Mesenchymal stem cell (in vitro differentiated cells and primary cell): Measurements from ENCODE around the gene ZFP36L1.
A peak's percentile ranks its signal among the peaks of the same experiment; 100 is the strongest.

Source experiments
- DNase-seq: peaks from one replicate; pipeline ENCODE4 v3.0.0-alpha.2; 2013
- H2AFZ ChIP-seq: one replicate; pipeline ENCODE4 v1.6.1; 2013; ENCODE audit warnings: low read depth, mild to moderate bottlenecking, control low read depth, inconsistent platforms, low read length, moderate library complexity
- H2AK5ac ChIP-seq: 2 replicates; pipeline ENCODE4 v1.6.1; 2013; ENCODE audit warnings: low read length, moderate library complexity, mild to moderate bottlenecking, inconsistent platforms; ENCODE audit not compliant: severe bottlenecking
- H2BK120ac ChIP-seq: one replicate; pipeline ENCODE4 v1.6.1; 2013; ENCODE audit warnings: low read depth, mild to moderate bottlenecking, inconsistent platforms, low read length, moderate library complexity
- H2BK12ac ChIP-seq, 2 experiments: one replicate each; pipeline ENCODE4 v1.6.1; 2013; ENCODE audit warnings: inconsistent platforms in 2 of 2, low read length in 2 of 2, mild to moderate bottlenecking in 2 of 2, moderate library complexity in 2 of 2, control low read depth in 1 of 2
- H2BK15ac ChIP-seq: one replicate; pipeline ENCODE4 v1.6.1; 2013; ENCODE audit warnings: mild to moderate bottlenecking, low read depth, inconsistent platforms; ENCODE audit not compliant: poor library complexity, severe bottlenecking
- H2BK5ac ChIP-seq: 2 replicates; pipeline ENCODE4 v1.6.1; 2013; ENCODE audit warnings: low read depth, mild to moderate bottlenecking, low read length, control low read depth, inconsistent platforms; ENCODE audit not compliant: poor library complexity, severe bottlenecking
- H3K14ac ChIP-seq, 2 experiments: one replicate each; pipeline ENCODE4 v1.6.1; 2013; ENCODE audit warnings: inconsistent platforms in 2 of 2, low read length in 2 of 2, control low read depth in 1 of 2, mild to moderate bottlenecking in 1 of 2, moderate library complexity in 1 of 2
- H3K18ac ChIP-seq, 2 experiments: one replicate each; pipeline ENCODE4 v1.6.1; 2013; ENCODE audit warnings: inconsistent platforms in 2 of 2, low read length in 2 of 2, control low read depth in 1 of 2, low read depth in 1 of 2, mild to moderate bottlenecking in 1 of 2
- H3K23ac ChIP-seq, 2 experiments: one replicate each; pipeline ENCODE4 v1.6.1; 2013; ENCODE audit warnings: inconsistent platforms in 2 of 2, low read length in 2 of 2, mild to moderate bottlenecking in 2 of 2, moderate library complexity in 2 of 2, control low read depth in 1 of 2
- H3K27ac ChIP-seq: 2 replicates; pipeline ENCODE4 v1.5.1; 2013; ENCODE audit warnings: mild to moderate bottlenecking, moderate library complexity, low read length, control low read depth, inconsistent platforms; ENCODE audit not compliant: poor library complexity, severe bottlenecking
- H3K27me3 ChIP-seq, 2 experiments: 2 replicates each; pipeline versions ENCODE4 v1.6.1 to v1.7.0; 2013; ENCODE audit warnings: low read length in 2 of 2, mild to moderate bottlenecking in 2 of 2, moderate library complexity in 2 of 2, control low read depth in 1 of 2, inconsistent platforms in 1 of 2; ENCODE audit not compliant: control insufficient read depth in 1 of 2, insufficient read depth in 1 of 2
- H3K36me3 ChIP-seq, 2 experiments: 2 replicates each; pipeline versions ENCODE4 v1.6.1 to v1.7.0; 2013; ENCODE audit warnings: low read length in 2 of 2, control low read depth in 1 of 2, inconsistent platforms in 1 of 2, low read depth in 1 of 2, mild to moderate bottlenecking in 1 of 2; ENCODE audit not compliant: insufficient read depth in 2 of 2, control insufficient read depth in 1 of 2
- H3K4ac ChIP-seq, 2 experiments: one replicate each; pipeline ENCODE4 v1.6.1; 2013; ENCODE audit warnings: inconsistent platforms in 2 of 2, low read length in 2 of 2, mild to moderate bottlenecking in 2 of 2, moderate library complexity in 2 of 2, control low read depth in 1 of 2, low read depth in 1 of 2
- H3K4me1 ChIP-seq: 2 replicates; pipeline ENCODE4 v1.6.1; 2013; ENCODE audit warnings: low read depth, low read length, control low read depth; ENCODE audit not compliant: control insufficient read depth, insufficient read depth
- H3K4me2 ChIP-seq: 2 replicates; pipeline ENCODE4 v1.6.1; 2013; ENCODE audit warnings: low read length, mild to moderate bottlenecking, inconsistent platforms; ENCODE audit not compliant: poor library complexity, severe bottlenecking
- H3K4me3 ChIP-seq, 2 experiments: 2 replicates each; pipeline versions ENCODE4 v1.5.1 to v1.7.0; 2013; ENCODE audit warnings: low read length in 2 of 2, mild to moderate bottlenecking in 2 of 2, control low read depth in 1 of 2, low read depth in 1 of 2; ENCODE audit not compliant: insufficient read depth in 1 of 2
- H3K79me1 ChIP-seq: replicated peaks from 2 replicates; pipeline ENCODE4 v1.6.1; 2013; ENCODE audit warnings: mild to moderate bottlenecking, control low read depth, low read length, inconsistent platforms; ENCODE audit not compliant: poor library complexity, severe bottlenecking
- H3K9ac ChIP-seq: 2 replicates; pipeline ENCODE4 v1.7.0; 2013; ENCODE audit warnings: mild to moderate bottlenecking, low read length, moderate library complexity
- H3K9me3 ChIP-seq: 2 replicates; pipeline ENCODE4 v1.7.0; 2013; ENCODE audit warnings: mild to moderate bottlenecking, low read length; ENCODE audit not compliant: control insufficient read depth
- H4K8ac ChIP-seq: one replicate; pipeline ENCODE4 v1.6.1; 2013; ENCODE audit warnings: inconsistent platforms, mild to moderate bottlenecking, low read length, moderate library complexity
- H4K91ac ChIP-seq: one replicate; pipeline ENCODE4 v1.6.1; 2013; ENCODE audit warnings: mild to moderate bottlenecking, low read length, inconsistent platforms
- WGBS: methylation state at CpG from one replicate; pipeline ENCODE4 v1.1.7; 2013; ENCODE audit warnings: mixed read lengths; 5-methylcytosine and 5-hydroxymethylcytosine counted together

ZFP36L1 gene

DNA sequence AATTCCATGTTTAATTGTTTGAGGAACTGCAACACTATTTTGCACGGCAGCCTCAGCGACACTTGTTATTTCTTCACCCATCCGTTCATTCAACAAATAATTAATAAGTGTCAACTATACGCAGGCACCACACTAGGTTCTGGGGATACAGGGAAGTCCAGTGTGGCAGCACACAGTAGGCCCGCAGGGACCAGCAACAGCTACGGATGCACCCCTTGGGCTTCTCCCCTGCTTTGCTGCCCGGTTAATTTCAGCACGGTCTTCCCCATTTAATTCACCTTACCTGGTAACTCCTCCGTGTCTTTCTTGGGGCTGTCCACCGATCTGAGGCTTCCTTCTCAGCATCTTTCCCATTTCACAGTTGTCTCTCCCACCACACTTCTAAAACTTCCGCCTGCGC, 48.3 kb downstream of the ZFP36L1 start:
- WGBS, result 95% methylated on average over 12 of the region's 12 CpGs
- no peak for DNase-seq
- Histone ChIP-seq H3K9me3 (peaks cover 5% of the 10 kb centered on the region), H3K9ac (no peak overlapping the region), H3K36me3 (no peaks in the 10 kb centered on the region), H3K23ac (no peak overlapping the region), H3K4me1 (no peaks in the 10 kb centered on the region), H3K27ac (no peak overlapping the region), H2BK120ac (no peak overlapping the region), H2BK15ac (no peak overlapping the region), H2AK5ac (no peak overlapping the region), H3K4me3 (no peak overlapping the region), H3K79me1 (no peaks in the 10 kb centered on the region), H3K27me3 (peaks cover 0 to 4% of the 10 kb centered on the region in 2 experiments), H4K91ac (no peak overlapping the region), H3K14ac (no peak overlapping the region), H2BK12ac (no peak overlapping the region), H3K4me2 (no peak overlapping the region), H4K8ac (no peak overlapping the region), H3K4ac (no peak overlapping the region), H2AFZ (no peak overlapping the region), H3K18ac (no peak overlapping the region), H2BK5ac (no peak overlapping the region)

DNA sequence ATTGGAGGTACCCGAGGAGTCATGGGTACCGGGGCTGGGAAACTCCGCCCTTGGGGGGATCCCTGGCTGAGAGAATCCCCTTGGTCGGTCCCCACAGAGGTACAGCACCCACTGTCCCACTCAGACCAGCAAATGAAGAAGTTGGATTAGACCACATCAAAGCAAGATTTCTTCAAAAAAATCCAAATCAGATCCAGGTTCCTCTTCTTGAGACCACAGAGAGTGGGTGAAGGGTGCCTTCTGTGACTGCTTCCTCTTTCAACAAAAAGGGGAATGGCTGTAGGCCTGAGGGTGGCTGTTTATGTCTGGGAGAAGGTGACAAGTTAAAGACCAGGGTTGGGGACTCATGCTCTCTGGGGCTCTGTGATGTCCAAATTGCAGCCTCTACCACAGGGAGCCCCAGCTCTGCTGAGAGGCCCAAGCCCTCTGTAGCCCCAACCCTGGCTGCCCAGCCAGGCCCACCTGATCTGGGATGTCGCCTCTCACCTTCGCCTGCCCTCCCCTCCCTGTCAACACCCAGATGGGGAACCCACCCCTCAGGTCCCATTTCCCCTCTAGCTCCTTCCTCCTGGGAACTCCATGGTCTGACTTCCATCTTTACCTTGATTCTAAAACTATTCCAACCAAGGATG, 50.9 kb downstream of the ZFP36L1 start:
- peak overlapping the region in 1 of 2 experiments; percentile 20 for H3K4ac ChIP-seq
- H3K4me3 ChIP-seq, result no peak overlapping the region
- peak overlapping the region in 1 of 2 experiments; percentile 74 for H3K14ac ChIP-seq
- H2BK5ac ChIP-seq, result no peak overlapping the region
- H4K91ac ChIP-seq, result no peak overlapping the region
- H3K79me1 ChIP-seq, result no peaks in the 10 kb centered on the region
- 98% methylated on average over 6 of the region's 6 CpGs for WGBS
- H3K9ac ChIP-seq, result no peak overlapping the region
- no peak for DNase-seq
- H3K27ac ChIP-seq, result no peak overlapping the region
- H3K18ac ChIP-seq, result no peak overlapping the region
- H3K23ac ChIP-seq, result no peak overlapping the region
- H3K4me1 ChIP-seq, result no peaks in the 10 kb centered on the region
- no peak overlapping the region for H3K4me2 ChIP-seq
- H2AFZ ChIP-seq, result no peak overlapping the region
- H2BK12ac ChIP-seq, result no peak overlapping the region
- H2BK15ac ChIP-seq, result no peak overlapping the region
- peaks cover 0 to 4% of the 10 kb centered on the region in 2 experiments for H3K27me3 ChIP-seq
- no peak overlapping the region for H4K8ac ChIP-seq
- H3K36me3 ChIP-seq, result no peaks in the 10 kb centered on the region
- H2AK5ac ChIP-seq, result no peak overlapping the region
- peaks cover 5% of the 10 kb centered on the region for H3K9me3 ChIP-seq
- no peak overlapping the region for H2BK120ac ChIP-seq

DNA sequence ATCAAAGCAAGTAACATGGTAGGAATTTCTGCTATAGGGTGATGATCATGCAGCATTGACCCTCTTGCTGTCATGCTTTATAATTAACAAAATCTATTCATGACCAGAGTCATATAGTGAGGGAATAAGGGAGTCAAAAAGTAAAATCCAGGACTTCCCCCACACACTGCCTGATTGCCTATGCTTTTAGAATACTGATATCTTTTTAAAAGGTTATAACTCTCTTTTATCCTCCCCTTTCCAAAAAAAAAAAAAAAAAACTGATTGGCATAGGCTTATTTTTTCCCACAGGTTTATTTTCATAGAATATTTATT, 51.4 kb downstream of the ZFP36L1 start:
- Histone ChIP-seq H2AFZ (no peak overlapping the region), H3K4ac (no peak overlapping the region), H3K4me3 (no peak overlapping the region), H2BK5ac (no peak overlapping the region), H3K9ac (no peak overlapping the region), H3K4me1 (peaks cover 1% of the 10 kb centered on the region), H3K27ac (no peak overlapping the region), H3K14ac (no peak overlapping the region), H3K9me3 (peaks cover 5% of the 10 kb centered on the region), H3K4me2 (no peak overlapping the region), H3K23ac (no peak overlapping the region), H2BK15ac (no peak overlapping the region), H2AK5ac (no peak overlapping the region), H3K27me3 (peaks cover 0 to 4% of the 10 kb centered on the region in 2 experiments), H2BK120ac (no peak overlapping the region), H3K79me1 (no peaks in the 10 kb centered on the region), H4K91ac (no peak overlapping the region), H3K36me3 (no peaks in the 10 kb centered on the region), H2BK12ac (no peak overlapping the region), H4K8ac (no peak overlapping the region), H3K18ac (no peak overlapping the region)
- DNase-seq, result no peak

DNA sequence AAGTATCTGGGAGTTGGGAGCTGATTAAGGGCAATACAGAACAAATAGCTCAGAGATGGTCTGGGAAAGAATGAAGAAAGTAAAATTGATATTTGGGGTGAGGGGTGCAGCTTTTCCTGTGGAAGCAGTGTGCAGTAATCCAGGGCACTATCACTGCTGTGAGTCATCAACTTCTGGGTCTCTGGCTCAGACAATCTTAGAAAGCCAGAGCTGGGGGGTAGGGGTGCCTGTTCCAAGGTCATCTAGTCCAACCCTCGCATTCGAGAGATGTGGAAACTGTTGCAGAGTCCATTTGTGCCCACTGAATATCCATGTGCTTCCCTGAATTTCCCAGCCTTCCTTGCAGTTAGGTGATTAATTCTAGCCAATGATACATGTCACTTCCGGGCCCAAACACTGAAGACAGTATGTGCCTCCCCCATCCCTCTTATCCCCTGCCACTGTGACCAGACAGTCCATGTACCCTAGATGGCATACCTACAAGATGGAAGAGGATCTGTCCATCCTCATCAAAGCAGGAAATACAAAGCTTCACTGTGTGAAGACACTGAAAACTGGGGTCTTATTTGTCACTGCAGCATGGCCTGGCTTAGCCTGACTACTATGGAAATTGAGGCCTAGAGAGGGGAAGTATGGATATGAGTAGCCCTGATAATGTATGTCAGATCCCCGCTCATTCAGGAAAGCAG, 51.9 kb downstream of the ZFP36L1 start:
- 92% methylated on average over 3 of the region's 4 CpGs for WGBS
- H3K23ac ChIP-seq, result no peak overlapping the region
- no peak overlapping the region for H3K27ac ChIP-seq
- H2BK5ac ChIP-seq, result no peak overlapping the region
- no peak overlapping the region for H3K4ac ChIP-seq
- H3K9ac ChIP-seq, result no peak overlapping the region
- no peak overlapping the region for H3K4me2 ChIP-seq
- no peak overlapping the region for H3K14ac ChIP-seq
- peak overlapping the region in 1 of 2 experiments; percentile 18 for H3K18ac ChIP-seq
- no peak overlapping the region for H2AK5ac ChIP-seq
- H2BK12ac ChIP-seq, result no peak overlapping the region
- no peaks in the 10 kb centered on the region for H3K79me1 ChIP-seq
- peaks cover 5% of the 10 kb centered on the region for H3K9me3 ChIP-seq
- H4K8ac ChIP-seq, result no peak overlapping the region
- H2BK120ac ChIP-seq, result no peak overlapping the region
- no peaks in the 10 kb centered on the region for H3K36me3 ChIP-seq
- H2BK15ac ChIP-seq, result no peak overlapping the region
- H3K4me1 ChIP-seq, result peaks cover 1% of the 10 kb centered on the region
- H3K27me3 ChIP-seq, result peaks cover 0 to 4% of the 10 kb centered on the region in 2 experiments
- no peak overlapping the region for H4K91ac ChIP-seq
- peak; percentile 15 for DNase-seq
- H3K4me3 ChIP-seq, result no peak overlapping the region
- no peak overlapping the region for H2AFZ ChIP-seq
